ENCODE data around the gene IGSF23. TPM values are rescaled to one million over a fixed set of nuclear protein-coding genes. Genes with fewer than 3 reads are reported as not detected.

Gene IGSF23
- total RNA-seq, 1 experiment from 2014 or later: not detected

GRCh38 chr19:44644402-44645016 lies 31.1 kb downstream of the IGSF23 start:
- Histone ChIP-seq H3K23me2 (ENCODE audit: insufficient read length, low read depth, low read length, poor library complexity, severe bottlenecking) (no peaks in the 10 kb centered on the region), H3K18ac (ENCODE audit: insufficient read length, low read depth, low read length) (peak overlapping the region; percentile 39), H3K79me1 (ENCODE audit: insufficient read depth, low read depth, low read length, poor library complexity, severe bottlenecking) (no peaks in the 10 kb centered on the region), H3K4me2 (ENCODE audit: insufficient read depth, insufficient read length, low read length) (peak overlapping the region; percentile 85), H2AFZ (ENCODE audit: low read length) (no peak overlapping the region), H2BK120ac (ENCODE audit: low read depth, low read length, poor library complexity, severe bottlenecking) (no peak overlapping the region), H3K4ac (ENCODE audit: low read depth, low read length) (no peak overlapping the region), H2BK5ac (ENCODE audit: insufficient read length, low read length) (no peak overlapping the region), H4K91ac (ENCODE audit: insufficient read length, low read depth, low read length) (no peak overlapping the region), H4K20me1 (ENCODE audit: control insufficient read depth, insufficient read depth, insufficient read length) (no peaks in the 10 kb centered on the region), H2BK12ac (ENCODE audit: insufficient read length, low read depth, low read length) (no peak overlapping the region), H3K23ac (ENCODE audit: insufficient read length, low read depth, low read length) (no peak overlapping the region), H2BK20ac (ENCODE audit: low read depth, low read length, poor library complexity, severe bottlenecking) (no peak overlapping the region), H4K8ac (replicated peaks; ENCODE audit: insufficient read length, low read depth, low read length) (no peak overlapping the region), H3K9ac (ENCODE audit: extremely low read depth, insufficient read length, low read length) (no peak overlapping the region), H2AK5ac (ENCODE audit: insufficient read length, low read length) (no peak overlapping the region), H4K5ac (ENCODE audit: insufficient read length, low read depth, low read length) (no peak overlapping the region), H3K56ac (ENCODE audit: insufficient read length, low read depth, low read length) (no peak overlapping the region), H3T11ph (ENCODE audit: low read length) (no peak overlapping the region), H3K27ac (ENCODE audit: insufficient read length, low read depth, low read length) (no peak overlapping the region), H3K4me1 (ENCODE audit: insufficient read depth, low read length) (no peaks in the 10 kb centered on the region), H3K27me3 (ENCODE audit: insufficient read depth, low read length) (no peaks in the 10 kb centered on the region; the same call in 1 of the 2 replicates), H3K14ac (ENCODE audit: insufficient read depth, low read length) (peak overlapping the region; percentile 77; the same call in 1 of the 2 replicates), H2BK15ac (ENCODE audit: low read depth, low read length) (no peak overlapping the region), H3K9me3 (ENCODE audit: control insufficient read depth, low read depth, low read length) (no peaks in the 10 kb centered on the region), H3K79me2 (ENCODE audit: insufficient read depth, low read length) (no peaks in the 10 kb centered on the region)
- no peak for TF ChIP-seq CTCF (conservative IDR thresholded peaks at IDR 0.05)
- DNase-seq: peak; percentile 68
- H3K9me3 Mint-ChIP-seq: no peaks in the 10 kb centered on the region
- peak overlapping the region in 1 of 3 experiments; percentile 95; a peak in 2 of 7 replicates for H3K27ac Mint-ChIP-seq
- H3K27me3 Mint-ChIP-seq (ENCODE audit: low read depth): peaks cover 23% of the 10 kb centered on the region
- H3K36me3 Mint-ChIP-seq (ENCODE audit: insufficient read depth in 1 of 3, low read depth in 3 of 3): peaks cover 6 to 25% (median 8%) of the 10 kb centered on the region in 3 experiments; a peak in 6 of 7 replicates
- H3K4me1 Mint-ChIP-seq: peaks cover 0 to 7% of the 10 kb centered on the region in 2 experiments; a peak in 2 of 4 replicates
- no CpG with 5 or more reads among the region's 13 CpGs for WGBS (ENCODE audit: extremely low coverage, insufficient read length, low lambda C conversion rate)
- peak overlapping the region; percentile 89 to 92 for H3K4me3 Mint-ChIP-seq

Data from H9 (cell line).